WTC11 (cell line): ENCODE data around the gene MST1R. TPM values are rescaled to one million over a fixed set of nuclear protein-coding genes. Genes with fewer than 3 reads are reported as not detected.

ENCODE experiments used
- total RNA-seq: library from RNA; stranded (reverse); gene quantifications from 3 replicates; pipeline ENCODE4 v1.2.3, GENCODE V29; 2021

Gene MST1R
- total RNA-seq, 1 experiment from 2014 or later, result 6.2 TPM

Other genes with a start within 250 kb of the MST1R start
- 270 to 276 TPM (median 273 TPM) in 3 replicates for gene APEH, start 229.5 kb downstream of the MST1R start, total RNA-seq
- 13.8 to 17.2 TPM (median 17.2 TPM) in 3 replicates for gene MST1, start 214.4 kb downstream of the MST1R start, total RNA-seq
- gene RNF123, start 214.3 kb downstream of the MST1R start, total RNA-seq, result 45.5 to 47.1 TPM (median 46.8 TPM) in 3 replicates
- 3.9 to 5.3 TPM (median 4.3 TPM) in 3 replicates for gene AMIGO3, start 184.2 kb downstream of the MST1R start, total RNA-seq
- gene GMPPB, start 179.9 kb downstream of the MST1R start, total RNA-seq, result 23.7 to 28.7 TPM (median 28.0 TPM) in 3 replicates
- gene IP6K1, start 117.3 kb downstream of the MST1R start, total RNA-seq, result 29.2 to 32.2 TPM (median 32.2 TPM) in 3 replicates
- gene CDHR4, start 104.0 kb downstream of the MST1R start, total RNA-seq, result 0.17 to 0.69 TPM (median 0.39 TPM) in 3 replicates
- 1.4 to 2.0 TPM (median 1.5 TPM) in 3 replicates for gene INKA1, start 100.6 kb downstream of the MST1R start, total RNA-seq
- 1.2 to 1.9 TPM (median 1.6 TPM) in 3 replicates for gene UBA7, start 89.9 kb downstream of the MST1R start, total RNA-seq
- gene TRAIP, start 47.3 kb downstream of the MST1R start, total RNA-seq, result 25.9 to 31.8 TPM (median 29.9 TPM) in 3 replicates
- gene CAMKV, start 34.0 kb downstream of the MST1R start, total RNA-seq, result 56.0 to 58.2 TPM (median 56.6 TPM) in 3 replicates
- 6.6 to 8.6 TPM (median 7.0 TPM) in 3 replicates for gene MON1A, start 25.9 kb upstream of the MST1R start, total RNA-seq
- gene RBM6, start 36.3 kb upstream of the MST1R start, total RNA-seq, result 115 to 122 TPM (median 118 TPM) in 3 replicates
- gene RBM5, start 185.0 kb upstream of the MST1R start, total RNA-seq, result 88.0 to 92.3 TPM (median 92.1 TPM) in 3 replicates